HFFc6 (cell line): Measurements from ENCODE around the gene TMEM255B. TPM values are rescaled to one million over a fixed set of nuclear protein-coding genes. Genes with fewer than 3 reads are reported as not detected.

Experiments
- DNase-seq: peaks from one replicate; pipeline ENCODE4 v3.0.0-alpha.2; 2018
- H3K27ac Mint-ChIP-seq: 2 replicates; pipeline ENCODE4 v1.8.0; 2020; ENCODE audit warnings: mild to moderate bottlenecking, mixed read lengths
- H3K27me3 Mint-ChIP-seq: 2 replicates; pipeline ENCODE4 v1.8.0; 2021; ENCODE audit warnings: mild to moderate bottlenecking, moderate library complexity, mixed read lengths; ENCODE audit not compliant: insufficient read depth
- H3K36me3 Mint-ChIP-seq: 2 replicates; pipeline ENCODE4 v1.8.0; 2021; ENCODE audit warnings: low read depth, mixed read lengths
- H3K4me1 Mint-ChIP-seq: 2 replicates; pipeline ENCODE4 v1.8.0; 2020; ENCODE audit warnings: low read depth, mixed read lengths
- H3K4me3 Mint-ChIP-seq: 2 replicates; pipeline ENCODE4 v1.8.0; 2020; ENCODE audit warnings: mild to moderate bottlenecking, moderate library complexity, mixed read lengths
- H3K9me3 Mint-ChIP-seq: 2 replicates; pipeline ENCODE4 v1.8.0; 2020; ENCODE audit warnings: mild to moderate bottlenecking, mixed read lengths
- CTCF ChIP-seq: fragments of 200-600 bp; sonication (generic); IDR thresholded peaks from 2 replicates; pipeline ENCODE4 v1.5.0; 2021; ENCODE audit warnings: antibody characterized with exemption, mild to moderate bottlenecking
- total RNA-seq, 6 experiments: library from RNA; stranded (reverse); fragmentation: NEBNext Ultra II Directional; extraction: Animal tissue kit (Norgen Biotek cat#: 25700); gene quantifications; 2 replicates in 1 of 6; 3 replicates in 5 of 6; pipeline ENCODE4 v1.2.3, GENCODE V29; 2021

The TMEM255B gene
- total RNA-seq, 6 experiments from 2014 or later, result 8.2 to 10.3 (median 9.1) TPM

DNA sequence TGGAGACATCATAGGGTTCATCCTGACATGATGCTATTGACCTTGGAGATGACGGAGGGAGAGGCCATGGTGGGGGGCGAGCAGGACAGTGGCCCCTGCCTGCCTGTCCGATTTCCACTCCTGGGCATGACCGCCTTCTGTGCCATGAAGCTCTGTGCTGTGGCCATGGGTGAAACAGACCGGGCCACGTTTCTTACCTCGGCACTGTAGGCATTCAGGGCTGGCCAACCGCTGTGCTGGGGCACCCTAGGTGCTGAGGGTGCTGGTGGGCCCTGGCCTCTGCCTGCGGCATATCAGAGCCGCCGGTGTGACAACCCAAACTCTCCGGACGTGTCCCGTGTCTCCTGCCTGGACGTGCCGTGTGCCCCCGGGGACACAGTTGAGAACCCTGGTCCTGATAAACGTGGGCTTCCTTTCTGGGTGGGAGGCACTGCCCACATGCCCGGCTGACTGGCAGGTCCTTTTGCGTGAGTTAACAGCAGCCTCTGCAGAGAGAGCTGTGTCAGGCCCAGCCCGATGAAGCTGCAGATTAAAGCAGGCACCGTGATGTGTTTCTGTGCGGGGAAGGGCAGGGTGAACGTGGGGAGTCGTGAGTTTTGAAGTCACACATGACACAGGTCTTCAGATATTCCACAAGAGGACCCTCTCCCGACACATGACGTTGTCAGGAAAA, 46.5 kb downstream of the TMEM255B start:
- TF ChIP-seq CTCF, result no peak
- peaks cover 7% of the 10 kb centered on the region for H3K27me3 Mint-ChIP-seq
- no peak overlapping the region for H3K27ac Mint-ChIP-seq
- no peak for DNase-seq
- H3K4me3 Mint-ChIP-seq, result no peak overlapping the region
- peaks cover 12% of the 10 kb centered on the region for H3K4me1 Mint-ChIP-seq
- peaks cover 17% of the 10 kb centered on the region for H3K36me3 Mint-ChIP-seq
- peaks cover 29% of the 10 kb centered on the region for H3K9me3 Mint-ChIP-seq

DNA sequence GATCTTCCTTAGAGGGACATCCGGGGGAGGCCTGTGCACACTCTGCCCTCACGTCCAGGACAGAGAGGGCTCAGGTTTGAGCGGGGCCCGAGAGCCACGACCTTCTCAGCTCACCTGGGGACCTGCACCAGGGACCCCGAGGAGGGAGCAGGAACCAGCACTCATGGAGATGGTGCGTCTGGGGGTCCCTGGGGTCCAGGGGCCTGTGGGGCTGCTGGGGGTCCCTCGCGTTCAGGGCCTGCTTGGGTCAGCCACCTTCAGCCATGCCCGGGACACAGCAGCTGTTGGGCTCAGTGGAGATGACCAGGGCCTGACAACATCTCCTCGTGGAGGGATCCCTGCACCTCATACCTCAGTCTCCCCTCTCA, 47.1 kb downstream of the TMEM255B start:
- Mint-ChIP-seq H3K9me3 (peaks cover 29% of the 10 kb centered on the region), H3K36me3 (peaks cover 17% of the 10 kb centered on the region), H3K27ac (no peak overlapping the region), H3K4me1 (peaks cover 12% of the 10 kb centered on the region), H3K27me3 (peaks cover 9% of the 10 kb centered on the region), H3K4me3 (no peak overlapping the region)
- TF ChIP-seq CTCF, result no peak
- DNase-seq, result no peak

GRCh38 chr13:113806526-113806925, 47.5 kb downstream of the TMEM255B start:
- DNase-seq, result no peak
- Mint-ChIP-seq H3K36me3 (peaks cover 17% of the 10 kb centered on the region), H3K27me3 (peaks cover 9% of the 10 kb centered on the region), H3K9me3 (peaks cover 29% of the 10 kb centered on the region), H3K4me1 (peaks cover 12% of the 10 kb centered on the region), H3K27ac (no peak overlapping the region), H3K4me3 (no peak overlapping the region)
- no peak for TF ChIP-seq CTCF

GRCh38 chr13:113808058-113808834, 49.2 kb downstream of the TMEM255B start:
- H3K4me3 Mint-ChIP-seq, result no peak overlapping the region
- DNase-seq, result no peak

DNA sequence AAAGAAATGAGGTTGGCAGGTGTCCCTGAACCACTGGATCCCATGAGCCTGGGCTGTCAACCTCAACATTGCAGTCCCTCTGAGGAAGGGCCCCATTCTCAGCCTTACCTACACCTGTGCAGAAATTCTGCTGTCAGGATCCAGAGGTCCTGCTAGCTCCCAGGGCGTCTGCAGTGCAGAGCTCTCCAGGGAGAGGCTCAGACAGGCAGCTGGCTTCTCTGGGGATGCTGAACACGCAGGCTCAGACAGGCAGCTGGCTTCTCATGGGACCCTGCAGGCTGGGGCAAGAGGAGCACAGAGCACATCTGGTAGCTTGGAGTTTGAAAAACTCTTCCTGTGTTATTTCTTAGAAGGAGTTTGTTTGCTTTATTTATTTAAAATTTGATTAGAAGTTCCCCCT, 50.9 kb downstream of the TMEM255B start:
- TF ChIP-seq CTCF, result no peak
- H3K27ac Mint-ChIP-seq, result no peak overlapping the region
- H3K4me3 Mint-ChIP-seq, result no peak overlapping the region
- DNase-seq, result no peak
- peaks cover 17% of the 10 kb centered on the region for H3K36me3 Mint-ChIP-seq
- peaks cover 9% of the 10 kb centered on the region for H3K4me1 Mint-ChIP-seq
- peaks cover 16% of the 10 kb centered on the region for H3K27me3 Mint-ChIP-seq
- peaks cover 29% of the 10 kb centered on the region for H3K9me3 Mint-ChIP-seq

More at GRCh38 chr13:113808058-113808834, 49.2 kb downstream of the TMEM255B start:
- TF ChIP-seq CTCF, result no peak
- Mint-ChIP-seq H3K9me3 (peaks cover 29% of the 10 kb centered on the region), H3K27me3 (peaks cover 12% of the 10 kb centered on the region), H3K4me1 (peaks cover 5% of the 10 kb centered on the region), H3K36me3 (peaks cover 17% of the 10 kb centered on the region), H3K27ac (no peak overlapping the region; the same call in 1 of the 2 replicates)
